RKO (cell line): Measurements from ENCODE around the gene KCTD1.

Experiments
- DNase-seq: peaks from one replicate; pipeline ENCODE4 v3.0.0-alpha.2; 2016; ENCODE audit warnings: low spot score

Gene KCTD1

GRCh38 chr18:26424428-26425147, 123.8 kb downstream of the KCTD1 start:
- no peak for DNase-seq

- no peak for DNase-seq
These were observed 125.7 kb downstream of the KCTD1 start for GRCh38 chr18:26422472-26423162.

DNA sequence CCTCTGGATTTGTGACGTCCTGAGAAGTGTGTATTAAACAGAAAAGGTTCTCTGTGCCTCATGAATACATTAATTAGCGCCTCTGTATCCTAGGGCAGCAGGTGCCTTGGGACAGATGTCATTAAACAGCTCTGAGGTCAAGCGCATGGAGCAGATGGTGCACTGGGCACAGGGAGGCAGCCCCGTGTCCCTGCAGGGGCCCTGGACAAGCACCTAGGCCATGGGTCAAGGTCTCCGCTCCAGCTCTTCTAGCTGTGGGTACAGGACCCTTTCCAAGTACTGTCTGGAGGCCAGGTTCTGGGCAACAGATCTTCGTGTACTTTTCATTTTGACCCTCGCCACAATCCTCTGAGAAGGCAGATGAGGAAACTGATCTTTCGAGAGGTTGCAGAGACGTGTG, 126.4 kb downstream of the KCTD1 start:
- DNase-seq: no peak

DNA sequence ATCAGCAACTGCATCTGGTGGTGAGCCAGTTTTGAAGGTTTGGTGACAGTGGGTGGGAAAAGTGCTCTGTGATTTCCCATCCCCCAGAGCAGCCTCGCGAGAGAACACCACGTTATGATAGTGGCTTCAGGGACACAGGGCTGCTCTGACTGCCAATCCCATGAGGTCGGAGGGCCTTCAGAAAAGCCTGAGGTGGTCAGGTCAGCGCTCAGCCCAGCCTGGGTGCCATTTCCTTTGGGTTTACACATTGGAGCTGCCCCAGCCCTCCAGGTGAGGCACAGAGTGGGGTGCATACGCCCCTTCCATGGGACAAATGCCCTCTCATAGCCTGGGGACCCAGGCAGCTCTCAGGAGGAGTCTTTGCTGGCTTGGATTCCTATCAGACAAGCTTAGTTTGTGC, 126.8 kb downstream of the KCTD1 start:
- DNase-seq: no peak

DNA sequence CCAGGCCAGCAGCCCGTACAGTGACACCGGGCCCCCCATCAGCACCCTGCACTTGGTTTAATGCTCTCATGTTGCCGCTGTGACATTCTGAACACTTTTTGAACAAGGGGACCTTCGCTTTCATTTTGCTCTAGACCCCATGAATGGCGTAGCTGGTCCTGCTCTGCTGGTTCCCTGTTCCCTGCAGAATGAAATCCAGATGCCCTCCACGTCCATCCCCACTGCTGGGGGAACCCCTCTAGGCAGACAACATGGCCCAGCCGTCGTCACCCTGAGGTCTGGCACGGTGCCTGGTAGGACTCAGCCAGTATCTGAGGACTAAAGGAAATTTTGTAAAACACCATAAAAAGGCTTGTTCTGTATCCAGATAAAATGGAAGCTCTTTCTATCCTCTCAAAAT, 128.6 kb downstream of the KCTD1 start:
- DNase-seq: no peak

DNA sequence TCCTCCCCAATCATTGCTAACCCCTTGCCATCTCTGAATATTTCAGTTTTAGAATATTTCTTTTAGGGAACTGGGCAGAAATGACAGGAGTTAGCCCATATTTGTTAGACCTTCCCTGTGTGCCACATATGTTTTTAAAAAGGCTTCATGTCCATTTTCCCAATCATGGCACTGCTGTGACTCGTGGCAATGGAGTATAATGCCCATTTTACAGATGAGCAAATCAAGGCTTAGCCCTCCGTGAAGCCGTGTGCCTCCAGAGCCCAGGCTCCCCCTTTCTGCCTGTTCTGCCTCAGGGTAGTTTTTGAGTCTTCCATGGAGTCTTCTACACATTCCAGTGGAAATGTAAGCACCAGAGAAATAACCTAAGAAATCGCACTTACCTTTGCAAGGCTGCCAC, 130.1 kb downstream of the KCTD1 start:
- no peak for DNase-seq

DNA sequence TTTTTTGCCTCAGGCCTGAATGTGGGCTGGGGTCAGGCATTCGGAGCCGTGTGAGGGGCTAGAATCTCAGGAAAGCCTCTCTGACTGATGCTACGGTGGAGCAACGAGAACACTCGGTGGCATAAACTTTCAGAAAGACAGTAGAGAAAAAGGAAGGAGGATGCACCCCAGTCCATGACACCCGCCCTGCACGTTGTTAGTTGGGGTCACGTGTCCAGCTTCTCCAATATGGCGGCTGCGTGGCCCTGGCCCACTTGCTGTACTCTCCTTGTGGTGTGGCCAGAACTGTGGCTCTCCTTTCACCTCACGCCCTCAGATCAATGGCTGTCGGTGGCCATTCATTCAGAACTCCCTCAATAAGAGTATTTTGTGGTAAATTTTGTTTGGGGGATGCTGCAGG, 131.2 kb downstream of the KCTD1 start:
- no peak for DNase-seq

DNA sequence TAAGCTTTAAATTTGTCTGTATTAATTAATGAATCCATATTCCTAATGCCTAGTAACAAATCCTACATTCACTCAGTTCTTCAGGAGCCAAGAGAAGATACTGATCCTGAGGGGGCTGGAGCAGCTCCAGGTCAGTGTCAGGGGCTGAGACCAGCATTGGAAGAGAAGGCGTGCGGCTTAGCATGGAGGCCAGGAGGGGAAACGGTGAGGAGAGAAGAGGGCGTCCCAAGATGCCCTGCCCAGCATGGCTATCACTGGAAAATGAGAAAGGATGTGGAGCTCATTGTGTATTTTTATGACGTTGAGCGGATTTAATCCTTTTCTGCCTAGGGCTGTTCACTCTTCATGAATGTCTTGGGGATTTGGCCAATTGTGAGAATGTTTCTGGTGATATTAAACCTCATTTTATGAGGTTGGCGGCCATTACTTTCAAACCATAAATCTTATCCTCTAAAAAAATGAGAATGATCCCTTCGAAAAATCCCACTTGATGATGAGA, 131.7 kb downstream of the KCTD1 start:
- no peak for DNase-seq

- no peak for DNase-seq
These were observed 132.7 kb downstream of the KCTD1 start for GRCh38 chr18:26415631-26416030.

GRCh38 chr18:26414901-26415440, 133.4 kb downstream of the KCTD1 start:
- DNase-seq: no peak

DNA sequence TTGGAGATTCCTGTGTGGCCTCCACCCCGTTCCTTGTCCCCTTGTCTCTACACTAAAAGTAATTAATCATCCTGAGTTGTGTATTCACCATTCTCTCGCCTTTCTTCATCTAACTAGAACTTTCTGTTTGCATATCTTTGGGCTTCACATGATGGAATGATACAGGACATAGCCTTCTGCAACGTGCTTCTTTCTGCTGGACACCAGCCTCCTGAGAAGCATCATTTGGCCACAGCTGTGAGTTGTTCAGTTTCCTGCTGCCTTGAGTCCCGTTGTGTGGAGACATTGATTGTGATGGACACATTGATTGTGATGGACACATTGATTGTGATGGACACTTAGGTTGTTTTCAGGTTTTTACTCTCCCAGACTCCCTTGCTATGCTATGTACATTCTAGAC, 139.3 kb downstream of the KCTD1 start:
- no peak for DNase-seq

DNA sequence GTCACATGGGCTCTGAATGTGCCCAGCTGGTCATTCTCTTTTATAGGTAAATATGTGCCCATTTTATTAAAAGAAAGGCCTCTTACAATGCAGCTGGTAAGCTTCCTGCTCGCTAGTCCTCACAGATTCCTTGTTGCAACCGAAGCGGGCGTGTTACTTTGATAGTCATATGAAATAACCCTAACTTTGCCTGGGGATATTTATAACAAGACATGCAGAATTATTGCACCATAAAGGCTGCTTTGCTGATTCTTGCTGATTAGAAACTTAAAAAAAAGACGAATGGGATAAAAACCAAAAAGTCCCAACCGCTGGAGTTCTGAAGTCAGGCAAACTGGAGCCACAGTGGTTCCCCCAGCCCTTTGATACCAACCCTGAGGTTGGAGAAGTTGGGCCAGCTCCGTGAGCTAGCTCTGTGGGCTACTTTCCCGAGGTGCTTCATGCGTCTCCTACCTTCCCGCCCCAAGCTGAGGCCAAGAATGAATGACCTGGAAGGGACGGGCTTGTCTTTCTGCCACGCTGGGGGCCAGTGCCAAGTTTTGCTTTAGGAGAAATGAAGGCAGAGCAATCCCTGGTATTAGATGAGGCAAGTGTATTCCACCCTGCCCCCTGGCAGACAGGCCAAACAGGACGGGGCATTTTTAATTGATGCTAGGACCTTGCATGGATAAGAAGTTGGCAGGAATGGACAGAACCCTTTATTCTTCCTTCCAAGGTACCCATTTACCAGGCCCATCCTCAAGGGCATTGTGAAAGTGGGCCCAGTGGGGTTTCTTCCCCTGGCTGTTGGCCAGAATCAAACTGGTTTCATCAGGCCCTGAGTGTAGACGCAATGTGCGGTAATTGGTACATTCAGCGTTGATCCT, 140.4 kb downstream of the KCTD1 start:
- DNase-seq: no peak

DNA sequence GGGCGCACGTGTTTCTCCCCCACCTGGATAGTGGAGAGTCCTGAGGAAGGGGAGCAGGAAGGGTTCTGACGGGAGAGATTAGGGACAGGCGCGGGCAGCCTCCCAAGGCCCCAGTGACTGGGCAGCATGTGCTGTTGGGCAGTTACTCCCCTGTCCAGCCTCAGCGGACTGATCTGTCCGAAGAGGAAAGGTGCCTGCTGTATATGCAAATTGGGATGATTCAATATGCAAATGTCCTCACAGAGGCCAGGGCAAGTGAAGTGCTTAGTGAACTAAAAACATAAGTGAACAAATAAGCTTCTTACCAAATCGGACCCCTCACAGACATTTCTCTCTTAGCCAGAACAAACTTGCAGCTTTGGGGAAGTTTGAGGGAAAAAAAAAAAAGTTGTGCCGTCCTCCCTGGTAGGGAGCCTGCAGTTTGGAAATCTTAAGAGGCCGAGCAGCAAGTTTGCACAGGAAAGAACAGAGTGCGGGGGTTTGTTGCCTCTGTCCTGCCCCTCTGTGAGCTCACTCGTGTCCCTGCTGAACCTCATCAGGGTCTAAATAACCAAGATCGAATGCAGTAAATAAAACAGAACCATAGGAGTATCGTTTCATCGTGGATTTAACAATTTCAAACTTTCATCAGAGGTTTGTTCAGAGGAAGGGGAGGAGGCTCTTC, 141.4 kb downstream of the KCTD1 start:
- DNase-seq: no peak

- DNase-seq: no peak
These were observed 142.0 kb downstream of the KCTD1 start for GRCh38 chr18:26406324-26406723.

DNA sequence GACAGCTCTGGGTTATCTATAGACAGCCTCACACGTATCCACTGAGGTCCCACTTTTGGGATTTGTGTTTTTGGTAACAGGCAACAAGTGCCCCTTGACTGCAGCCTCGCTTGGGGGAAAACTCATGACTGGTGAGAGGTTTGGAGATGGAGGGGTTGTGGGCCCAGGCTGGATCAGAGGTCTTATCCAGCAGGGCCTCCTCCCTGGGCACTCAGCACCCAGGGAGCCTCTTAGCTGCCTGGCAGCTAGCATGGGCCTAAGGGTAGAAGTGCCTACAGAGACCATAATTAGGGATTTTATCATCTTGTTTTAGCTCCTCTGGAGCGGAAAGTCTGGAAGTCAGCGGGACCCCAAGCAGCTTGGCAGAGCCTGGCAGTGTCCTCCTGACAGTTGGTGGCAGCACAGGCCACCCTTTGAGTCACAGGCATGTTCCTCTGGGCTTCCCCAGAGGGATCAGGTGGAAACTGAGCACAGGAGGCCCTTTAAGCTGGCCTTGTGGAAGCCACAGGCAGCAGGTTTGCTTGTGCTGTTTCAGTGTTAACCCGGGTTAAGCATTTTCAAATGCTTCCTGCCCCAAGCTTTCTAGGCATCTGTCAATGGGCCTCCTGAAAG, 143.1 kb downstream of the KCTD1 start:
- peak; percentile 34 for DNase-seq
